HepG2 (cell line): ENCODE data around the gene EFHC2. TPM values are rescaled to one million over a fixed set of nuclear protein-coding genes. Genes with fewer than 3 reads are reported as not detected.

Experiments used
- ATAC-seq: fragments of 200-7000 bp; cut with Tn5 transposase; 3 replicates; pipeline ENCODE4 v1.9.1; 2020; ENCODE audit warnings: mild to moderate bottlenecking, moderate library complexity
- BruUV-seq: library from RNA; stranded (reverse); fragments of 400-500 nt; replicated peaks from 2 replicates; lab custom pipeline; 2021; lab: Mats Ljungman, UMichigan
- CTCF ChIA-PET: fragments of 300-600 bp; formaldehyde crosslinking; extraction: SDS; loops from one replicate; lab custom pipeline; 2021; ENCODE audit warnings: low total read pairs, inconsistent platforms, low intra/inter-chr PET ratio; lab: Yijun Ruan, JAX
- POLR2A ChIA-PET: fragments of 350-600 bp; sonication (Branson Sonifier 250); formaldehyde crosslinking; loops from one replicate; lab custom pipeline; 2020; ENCODE audit warnings: antibody characterized with exemption, inconsistent platforms; lab: Yijun Ruan, JAX
- DNase-seq: peaks from one replicate; pipeline ENCODE4 v3.0.0-alpha.2; 2015; ENCODE audit warnings: low spot score
- FAIRE-seq: peaks from 3 replicates; lab custom pipeline; 2011; peaks lifted over from hg19 to GRCh38; lab: Jason Lieb, UNC
- H2AFZ ChIP-seq: one replicate; pipeline ENCODE4 v1.6.1; 2011; ENCODE audit warnings: low read length, inconsistent platforms
- H3K27ac ChIP-seq: fragments of 300-600 bp; 3 replicates; pipeline ENCODE4 v1.8.0; 2011; ENCODE audit warnings: mixed run types, mild to moderate bottlenecking, mixed read lengths, low read length, inconsistent platforms; ENCODE audit not compliant: insufficient read depth; ENCODE audit errors: extremely low read length
- H3K27me3 ChIP-seq, 2 experiments: fragments of 200-600 bp in 1 of 2; 2 replicates in 1 of 2; 3 replicates in 1 of 2; pipeline versions ENCODE4 v1.6.0 to v1.8.0; 2011; ENCODE audit warnings: low read length in 2 of 2, mild to moderate bottlenecking in 2 of 2, moderate library complexity in 2 of 2, inconsistent platforms in 1 of 2; ENCODE audit not compliant: insufficient read depth in 2 of 2, control insufficient read depth in 1 of 2
- H3K36me3 ChIP-seq, 2 experiments: fragments of 200-600 bp in 1 of 2; replicated peaks in 1 of 2; 2 replicates in 1 of 2; 3 replicates in 1 of 2; pipeline versions ENCODE4 v1.5.1 to v1.8.0; 2011; ENCODE audit warnings: low read length in 2 of 2, inconsistent platforms in 1 of 2; ENCODE audit not compliant: insufficient read depth in 2 of 2, control insufficient read depth in 1 of 2
- H3K4me1 ChIP-seq: 2 replicates; pipeline ENCODE4 v1.5.1; 2012; ENCODE audit warnings: low read length, inconsistent platforms; ENCODE audit not compliant: insufficient read depth
- H3K4me2 ChIP-seq: 2 replicates; pipeline ENCODE4 v1.6.0; 2011; ENCODE audit warnings: low read depth, low read length, inconsistent platforms
- H3K4me3 ChIP-seq, 3 experiments: fragments of 200-600 bp in 1 of 3; sonication (generic), shearing (Covaris generic) in 1 of 3; replicated peaks in 1 of 3; 2 replicates each; pipeline ENCODE4 v1.5.1; 2011 to 2016; ENCODE audit warnings: low read length in 3 of 3, inconsistent platforms in 2 of 3, low read depth in 2 of 3, mild to moderate bottlenecking in 2 of 3, control low read depth in 1 of 3, mixed read lengths in 1 of 3; ENCODE audit not compliant: insufficient read depth in 1 of 3
- H3K79me2 ChIP-seq: one replicate; pipeline ENCODE4 v1.6.1; 2011; ENCODE audit warnings: low read length, inconsistent platforms; ENCODE audit not compliant: insufficient read depth
- H3K9ac ChIP-seq: 2 replicates; pipeline ENCODE4 v1.6.0; 2011; ENCODE audit warnings: mild to moderate bottlenecking, low read depth, low read length, inconsistent platforms; ENCODE audit not compliant: insufficient read depth
- H3K9me3 ChIP-seq: 2 replicates; pipeline ENCODE4 v1.5.1; 2012; ENCODE audit warnings: mild to moderate bottlenecking, low read length
- H4K20me1 ChIP-seq: 2 replicates; pipeline ENCODE4 v1.6.0; 2011; ENCODE audit warnings: inconsistent platforms, mild to moderate bottlenecking, low read length, moderate library complexity; ENCODE audit not compliant: insufficient read depth
- CBX1 ChIP-seq: IDR thresholded peaks from one replicate; pipeline ENCODE4 v1.6.1; 2016; ENCODE audit warnings: antibody characterized with exemption, low read depth
- HMGXB3 ChIP-seq: sonication (generic); formaldehyde crosslinking; IDR thresholded peaks from 2 replicates; pipeline ENCODE4 v1.4.0; 2020; ENCODE audit warnings: missing genetic modification reagents, borderline replicate concordance
- MATR3 ChIP-seq: sonication (generic); formaldehyde crosslinking; IDR thresholded peaks from 2 replicates; pipeline ENCODE4 v1.4.0; 2020; ENCODE audit warnings: missing genetic modification reagents
- PCBP2 ChIP-seq: fragments of 200-400 bp; formaldehyde crosslinking; optimal IDR thresholded peaks from 2 replicates; pipeline ENCODE3; 2018; ENCODE audit warnings: low read length, low read depth; ENCODE audit not compliant: poor library complexity, severe bottlenecking
- POGZ ChIP-seq: sonication (generic); formaldehyde crosslinking; IDR thresholded peaks from 2 replicates; pipeline ENCODE4 v1.4.0; 2020; ENCODE audit warnings: mild to moderate bottlenecking, missing genetic modification reagents
- RFXANK ChIP-seq: IDR thresholded peaks from 2 replicates; pipeline ENCODE4 v1.6.1; 2016
- SRY ChIP-seq: sonication (generic); formaldehyde crosslinking; IDR thresholded peaks from 2 replicates; pipeline ENCODE4 v1.8.0; 2022; ENCODE audit warnings: mild to moderate bottlenecking, missing genetic modification reagents
- USF2 ChIP-seq, 2 experiments: sonication (generic) in 1 of 2; formaldehyde crosslinking in 1 of 2; IDR thresholded peaks; 2 replicates each; pipeline versions ENCODE4 v1.5.1 to v1.6.1; 2011 to 2020; ENCODE audit warnings: borderline replicate concordance in 1 of 2, low read depth in 1 of 2, low read length in 1 of 2, mild to moderate bottlenecking in 1 of 2, missing genetic modification reagents in 1 of 2, moderate library complexity in 1 of 2
- ZBTB21 ChIP-seq: sonication (generic); formaldehyde crosslinking; IDR thresholded peaks from 2 replicates; pipeline ENCODE4 v1.4.0; 2020; ENCODE audit warnings: missing genetic modification reagents
- ZNF280D ChIP-seq: sonication (generic); formaldehyde crosslinking; IDR thresholded peaks from 2 replicates; pipeline ENCODE4 v1.5.1; 2020; ENCODE audit warnings: mild to moderate bottlenecking, missing genetic modification reagents
- ZNF329 ChIP-seq: sonication (generic); formaldehyde crosslinking; IDR thresholded peaks from 2 replicates; pipeline ENCODE4 v1.9.0; 2021; ENCODE audit warnings: low read depth, mild to moderate bottlenecking, missing genetic modification reagents
- ZNF354B ChIP-seq: sonication (generic); formaldehyde crosslinking; IDR thresholded peaks from 2 replicates; pipeline ENCODE4 v1.8.0; 2022; ENCODE audit warnings: mild to moderate bottlenecking, missing genetic modification reagents
- ZNF580 ChIP-seq: IDR thresholded peaks from 2 replicates; pipeline ENCODE4 v1.6.1; 2016; ENCODE audit warnings: low read depth, borderline replicate concordance
- ZNF619 ChIP-seq: sonication (generic); formaldehyde crosslinking; IDR thresholded peaks from 2 replicates; pipeline ENCODE4 v1.4.0; 2020; ENCODE audit warnings: mild to moderate bottlenecking, missing genetic modification reagents
- ZSCAN22 ChIP-seq: sonication (generic); formaldehyde crosslinking; IDR thresholded peaks from 2 replicates; pipeline ENCODE4 v1.4.0; 2020; ENCODE audit warnings: mild to moderate bottlenecking, missing genetic modification reagents
- WGBS: methylation state at CpG from one replicate; pipeline ENCODE4 v1.1.6; 2017; ENCODE audit warnings: low lambda C conversion rate; 5-methylcytosine and 5-hydroxymethylcytosine counted together
- in situ Hi-C: cut with HindIII; loops from 2 replicates; pipeline ENCODE4 v1.10.0; 2017; ENCODE audit warnings: low pct_unique_long_range_greater_than_20kb; ENCODE audit not compliant: extremely low pct_ligation_motif_present
- intact Hi-C: fragments of 100-400 bp; cut with micrococcal nuclease; formaldehyde crosslinking; loops from one replicate; pipeline ENCODE4 v1.10.0; 2022; ENCODE audit not compliant: unreplicated experiment
- polyA plus RNA-seq, 8 experiments: library from polyadenylated mRNA; depleted of rRNA in 3 of 8; stranded (reverse) in 7 of 8; unstranded in 1 of 8; fragments of >200 nt; fragmentation: Illumina TruSeq in 4 of 8; extraction: Trizol in 4 of 8; gene quantifications; 2 replicates each; pipeline versions ENCODE4 v1.2.1 to v1.2.3, GENCODE V29; 2011 to 2016; ENCODE audit warnings: low read depth in 4 of 8, missing spikeins in 1 of 8, mixed read lengths in 1 of 8; ENCODE audit not compliant: insufficient read depth in 1 of 8
- total RNA-seq, 5 experiments: library from RNA; depleted of rRNA; stranded (reverse); fragments of >200 nt; fragmentation: Illumina TruSeq; extraction: Trizol; gene quantifications; 2 replicates each; pipeline ENCODE4 v1.2.3, GENCODE V29; 2016; ENCODE audit warnings: low read depth in 1 of 5

EFHC2 gene
- total and polyA plus RNA-seq, 2 of the 13 experiments (the other 11 are each of a cell fraction or from before 2014, with no cell fraction given): not detected

GRCh38 chrX:44314808-44315207 lies 28.7 kb downstream of the EFHC2 start:
- ATAC-seq (no peak), DNase-seq (no peak), FAIRE-seq (no peak)
- H3K27ac ChIP-seq: no peak overlapping the region
- BruUV-seq: no TSS peak
- no peaks in the 10 kb centered on the region for H3K36me3 ChIP-seq
- ChIA-PET CTCF (no interaction called here), POLR2A (no interaction called here)
- no peaks in the 10 kb centered on the region for H3K4me1 ChIP-seq
- H3K27me3 ChIP-seq: no peaks in the 10 kb centered on the region
- no peaks in the 10 kb centered on the region for H4K20me1 ChIP-seq
- 22% methylated on average over 5 of the region's 5 CpGs for WGBS
- no peak overlapping the region for H3K4me3 ChIP-seq
- H3K9me3 ChIP-seq: no peaks in the 10 kb centered on the region
- H3K9ac ChIP-seq: no peak overlapping the region
- H3K79me2 ChIP-seq: no peaks in the 10 kb centered on the region
- intact Hi-C loops: no loop called here
- in situ Hi-C loops: no loop called here
- no peak overlapping the region for H2AFZ ChIP-seq
- H3K4me2 ChIP-seq: no peak overlapping the region
- TF ChIP-seq ZNF619 (CRISPR knock-in tag) (no peak), MATR3 (CRISPR knock-in tag) (no peak), POGZ (CRISPR knock-in tag) (no peak), ZNF329 (CRISPR knock-in tag) (no peak), HMGXB3 (no peak), ZNF354B (CRISPR knock-in tag) (no peak), SRY (CRISPR knock-in tag) (no peak), ZNF580 (CRISPR knock-in tag) (no peak), ZBTB21 (CRISPR knock-in tag) (no peak), ZNF280D (CRISPR knock-in tag) (no peak), USF2 (IDR thresholded peaks at IDR 0.05; ENCODE audit: low read depth, low read length) (no peak), USF2 (CRISPR knock-in tag; IDR thresholded peaks at IDR 0.05; ENCODE audit: borderline replicate concordance) (no peak), CBX1 (no peak), ZSCAN22 (CRISPR knock-in tag) (no peak), RFXANK (no peak), PCBP2 (no peak)
